NK-92 treated with Interleukin-12 subunit alpha and Interleukin-12 subunit beta, amount 100 ng/mL, for 24 hours (cell line): Measurements from ENCODE around the gene RTN4.
"Not testable (repeated sequence)": the region's sequence is repeated elsewhere in the genome, so short reads cannot be mapped to it uniquely, and the experiment has no call there.

Experiments
- DNase-seq: peaks from one replicate; lab custom pipeline; 2025; lab: John Stamatoyannopoulos, UW

RTN4 gene, protein sequence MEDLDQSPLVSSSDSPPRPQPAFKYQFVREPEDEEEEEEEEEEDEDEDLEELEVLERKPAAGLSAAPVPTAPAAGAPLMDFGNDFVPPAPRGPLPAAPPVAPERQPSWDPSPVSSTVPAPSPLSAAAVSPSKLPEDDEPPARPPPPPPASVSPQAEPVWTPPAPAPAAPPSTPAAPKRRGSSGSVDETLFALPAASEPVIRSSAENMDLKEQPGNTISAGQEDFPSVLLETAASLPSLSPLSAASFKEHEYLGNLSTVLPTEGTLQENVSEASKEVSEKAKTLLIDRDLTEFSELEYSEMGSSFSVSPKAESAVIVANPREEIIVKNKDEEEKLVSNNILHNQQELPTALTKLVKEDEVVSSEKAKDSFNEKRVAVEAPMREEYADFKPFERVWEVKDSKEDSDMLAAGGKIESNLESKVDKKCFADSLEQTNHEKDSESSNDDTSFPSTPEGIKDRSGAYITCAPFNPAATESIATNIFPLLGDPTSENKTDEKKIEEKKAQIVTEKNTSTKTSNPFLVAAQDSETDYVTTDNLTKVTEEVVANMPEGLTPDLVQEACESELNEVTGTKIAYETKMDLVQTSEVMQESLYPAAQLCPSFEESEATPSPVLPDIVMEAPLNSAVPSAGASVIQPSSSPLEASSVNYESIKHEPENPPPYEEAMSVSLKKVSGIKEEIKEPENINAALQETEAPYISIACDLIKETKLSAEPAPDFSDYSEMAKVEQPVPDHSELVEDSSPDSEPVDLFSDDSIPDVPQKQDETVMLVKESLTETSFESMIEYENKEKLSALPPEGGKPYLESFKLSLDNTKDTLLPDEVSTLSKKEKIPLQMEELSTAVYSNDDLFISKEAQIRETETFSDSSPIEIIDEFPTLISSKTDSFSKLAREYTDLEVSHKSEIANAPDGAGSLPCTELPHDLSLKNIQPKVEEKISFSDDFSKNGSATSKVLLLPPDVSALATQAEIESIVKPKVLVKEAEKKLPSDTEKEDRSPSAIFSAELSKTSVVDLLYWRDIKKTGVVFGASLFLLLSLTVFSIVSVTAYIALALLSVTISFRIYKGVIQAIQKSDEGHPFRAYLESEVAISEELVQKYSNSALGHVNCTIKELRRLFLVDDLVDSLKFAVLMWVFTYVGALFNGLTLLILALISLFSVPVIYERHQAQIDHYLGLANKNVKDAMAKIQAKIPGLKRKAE

DNA sequence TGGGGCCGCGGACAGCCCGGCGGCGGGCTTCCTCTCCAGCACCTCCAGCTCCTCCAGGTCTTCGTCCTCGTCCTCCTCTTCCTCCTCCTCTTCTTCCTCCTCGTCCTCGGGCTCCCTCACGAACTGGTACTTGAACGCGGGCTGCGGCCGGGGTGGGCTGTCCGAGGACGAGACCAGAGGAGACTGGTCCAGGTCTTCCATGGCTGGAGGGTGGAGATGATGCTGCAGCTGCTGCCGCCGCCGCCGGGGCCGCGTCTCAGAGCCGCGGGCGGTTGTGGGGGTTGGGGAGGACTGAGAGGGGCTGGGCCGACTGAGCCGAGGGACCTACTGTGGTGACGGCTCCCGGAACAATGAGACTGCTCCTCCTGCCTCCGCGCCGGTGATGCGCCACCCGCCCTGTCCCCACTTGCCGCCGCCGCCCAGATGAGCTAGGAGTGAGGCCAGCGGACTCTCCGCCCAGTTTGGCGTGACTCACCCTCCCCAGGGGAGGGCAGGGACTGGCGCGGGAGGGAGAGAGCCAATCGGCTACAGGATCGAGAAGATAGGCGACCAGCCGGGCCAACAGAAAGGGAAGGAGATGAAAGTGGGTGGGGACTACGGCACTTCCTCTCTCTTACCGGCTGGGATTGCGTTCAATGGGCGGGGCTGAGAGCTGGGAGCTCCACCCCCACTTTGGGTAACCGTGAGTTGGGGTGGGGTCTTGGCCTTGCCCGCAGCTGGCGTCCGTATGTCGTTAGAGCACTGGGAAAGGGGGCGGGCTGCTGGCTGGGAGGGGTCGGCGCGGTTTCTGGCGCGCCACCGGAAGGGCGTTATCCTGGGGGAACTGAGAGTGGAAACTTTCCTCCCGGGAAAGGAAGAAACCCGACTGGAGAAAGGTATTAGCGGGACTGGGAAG is at the start of gene RTN4:
TSS of gene RTN4 (minus strand) at position 352 of the 895 bp plus-strand sequence. CDS start at position 201, 151 bp downstream.
- DNase-seq = peak; percentile 98

DNA sequence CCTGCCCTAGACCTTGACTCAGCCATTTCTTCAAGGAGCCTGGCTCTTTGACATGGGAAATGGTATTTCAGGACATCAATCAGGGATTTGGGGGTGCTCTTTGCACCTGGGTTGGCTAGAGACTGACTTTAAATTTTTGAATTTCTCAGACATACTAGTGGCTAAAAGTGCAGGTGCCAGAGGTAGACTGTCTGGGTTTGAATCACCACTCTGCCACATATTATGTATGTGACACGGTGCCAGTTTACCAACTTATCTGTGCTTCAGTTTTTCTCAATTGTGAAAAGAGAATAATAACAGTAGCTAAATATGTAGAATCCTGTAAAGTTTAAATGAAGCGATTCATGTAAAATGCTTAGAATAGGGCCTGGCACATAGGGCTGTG is 49.2 kb upstream of the RTN4 start:
- DNase-seq = no peak

DNA sequence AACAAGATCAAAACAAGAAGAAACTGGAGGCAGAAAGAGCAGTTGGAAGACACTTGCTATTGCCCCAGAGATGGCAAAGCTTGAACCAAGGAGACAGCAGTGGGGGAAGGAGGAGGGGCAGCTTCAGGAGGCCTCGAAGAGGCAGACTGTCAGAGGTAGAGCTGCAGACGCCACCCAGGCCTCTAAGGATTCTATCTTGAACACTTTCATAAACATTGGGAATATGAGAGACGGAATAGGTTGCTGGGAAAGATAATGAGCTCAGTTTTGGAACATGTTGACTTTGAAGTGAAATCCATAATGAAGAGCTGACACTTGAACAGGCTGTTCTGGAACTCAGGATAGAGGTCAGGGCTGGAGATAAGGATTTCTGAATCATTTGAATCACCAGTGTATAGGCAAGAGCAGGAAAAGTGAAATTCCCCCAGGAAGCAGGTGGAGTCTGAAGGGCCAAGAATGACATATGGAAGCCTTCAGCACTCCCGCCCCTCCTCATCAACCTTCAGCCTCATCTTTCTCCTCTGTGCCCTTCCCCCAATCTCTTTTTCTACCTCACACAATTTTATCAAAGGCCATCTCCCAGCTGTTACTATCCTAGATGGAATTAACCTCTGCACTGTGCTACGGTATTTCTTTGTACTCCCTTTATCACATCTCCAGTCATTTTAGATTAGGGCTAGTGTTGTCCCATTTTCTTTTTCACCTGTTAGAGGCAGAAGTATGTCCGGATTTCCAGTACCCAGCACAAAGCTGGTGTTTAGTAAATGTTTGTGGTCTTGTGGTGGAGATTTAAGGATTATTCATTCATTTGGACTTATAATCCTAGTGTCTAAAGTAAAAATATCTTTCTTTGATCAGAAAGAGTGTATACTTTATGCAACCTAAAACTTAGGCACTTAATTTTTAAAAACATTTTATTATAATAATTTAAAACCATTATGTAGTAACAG is 47.5 kb upstream of the RTN4 start:
- DNase-seq = no peak

DNA sequence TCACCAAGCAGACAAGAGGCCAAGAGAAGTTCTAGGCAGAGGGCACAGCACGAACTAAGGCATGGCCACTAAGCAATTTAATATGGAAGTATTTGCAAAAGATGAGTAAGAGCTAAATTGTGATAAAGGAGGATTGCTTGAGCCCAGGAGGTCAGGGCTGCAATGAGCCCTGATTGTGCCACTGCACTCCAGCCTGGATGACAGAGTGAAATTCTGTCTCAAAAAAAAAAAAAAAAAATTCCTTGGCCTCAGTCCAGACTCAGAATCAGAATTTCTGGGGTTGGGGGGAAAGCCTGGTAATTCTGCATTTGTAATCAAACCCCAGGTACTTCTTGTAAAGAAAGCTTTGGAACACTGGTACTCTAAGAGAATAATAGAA is 46.8 kb upstream of the RTN4 start:
- DNase-seq = no peak

DNA sequence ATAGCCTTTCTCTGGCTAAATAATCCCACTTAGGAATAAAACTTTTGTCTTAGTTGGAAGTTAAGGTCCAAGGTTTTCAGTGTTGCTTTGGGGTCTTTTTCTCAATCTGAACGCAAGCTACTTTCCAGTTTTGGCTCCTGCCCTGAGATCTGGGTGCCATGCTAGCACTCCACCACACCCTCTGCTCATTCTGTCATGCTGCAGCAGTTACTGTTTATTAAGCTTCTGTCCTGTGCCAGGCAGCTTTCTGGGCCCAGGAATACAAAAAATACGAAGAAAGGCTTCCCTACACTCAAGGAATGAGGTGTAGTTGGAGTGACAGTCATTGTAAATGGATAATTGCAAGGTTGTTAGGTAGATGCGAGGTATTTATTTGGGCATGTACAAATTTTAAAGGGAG is 46.3 kb upstream of the RTN4 start:
- DNase-seq = no peak

DNA sequence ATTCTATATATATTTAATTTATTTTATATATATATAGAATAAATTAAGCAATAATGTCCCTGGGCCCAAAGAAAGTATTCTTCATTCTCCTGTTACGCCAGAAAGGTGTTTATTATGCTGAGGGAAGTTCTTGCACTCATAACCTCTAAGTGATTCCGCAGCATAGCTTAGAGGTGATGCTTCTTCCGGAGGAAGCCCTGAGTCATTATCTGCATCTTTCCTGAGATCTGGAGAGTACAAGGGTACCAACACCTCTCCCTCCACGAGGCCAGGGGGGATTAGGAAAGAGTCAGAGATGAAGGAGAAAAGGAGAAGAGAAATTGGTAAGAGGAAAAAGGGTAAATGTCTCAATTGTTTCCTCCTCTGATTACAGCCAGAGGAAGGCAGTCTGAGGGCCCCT is 43.1 kb upstream of the RTN4 start:
- no peak for DNase-seq

DNA sequence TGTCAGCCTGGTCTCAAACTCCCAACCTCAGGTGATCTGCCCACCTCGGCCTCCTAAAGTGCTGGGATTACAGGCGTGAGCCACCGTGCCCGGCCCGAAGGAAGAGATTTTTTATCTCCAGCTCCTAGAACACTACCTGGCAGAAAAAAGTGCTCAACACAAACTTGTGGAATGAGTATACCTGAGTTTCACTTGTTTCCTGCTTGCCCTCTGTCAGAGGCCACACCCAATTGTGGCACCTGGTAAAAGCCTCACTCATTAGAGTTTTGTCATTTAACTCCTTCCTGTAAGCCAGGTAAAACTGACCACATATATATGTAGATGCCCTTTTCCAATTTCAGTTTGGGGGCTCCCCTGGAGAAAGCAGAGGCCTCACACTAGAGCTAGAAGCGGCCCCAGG is 42.2 kb upstream of the RTN4 start:
- DNase-seq = no peak

DNA sequence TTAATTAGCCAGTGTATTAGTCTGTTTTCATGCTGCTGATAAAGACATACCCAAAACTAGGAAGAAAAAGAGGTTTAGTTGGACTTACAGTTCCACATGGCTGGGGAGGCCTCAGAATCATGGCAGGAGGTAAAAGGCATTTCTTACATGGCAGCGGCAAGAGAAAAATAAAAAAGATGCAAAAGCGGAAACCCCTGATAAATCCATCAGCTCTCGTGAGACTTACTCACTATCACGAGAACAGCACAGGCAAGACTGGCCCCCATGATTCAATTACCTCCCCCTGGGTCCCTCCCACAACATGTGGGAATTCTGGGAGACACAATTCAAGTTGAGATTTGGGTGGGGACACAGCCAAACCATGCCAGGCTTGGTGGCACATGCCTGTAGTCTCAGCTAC is 41.4 kb upstream of the RTN4 start:
- DNase-seq = not testable (repeated sequence)

DNA sequence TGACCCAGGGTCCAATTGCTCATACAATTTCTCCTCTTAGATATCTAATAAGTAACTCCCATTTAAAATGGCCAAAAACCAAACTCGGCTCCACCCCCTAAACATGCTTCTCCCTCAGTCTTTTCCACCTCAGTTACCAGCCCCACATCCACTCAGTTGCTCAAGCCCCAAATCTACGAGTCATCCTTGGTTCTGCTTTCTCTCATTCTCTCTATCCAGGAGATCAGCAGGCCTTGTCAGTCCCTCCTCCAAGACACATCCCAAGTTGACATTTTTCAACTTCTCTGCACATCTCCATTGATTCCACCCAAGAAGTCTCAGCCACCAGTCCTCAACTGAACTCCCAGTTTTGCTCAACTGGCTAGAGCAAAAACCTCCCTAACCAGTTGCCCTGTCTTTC is 40.5 kb upstream of the RTN4 start:
- DNase-seq = no peak

DNA sequence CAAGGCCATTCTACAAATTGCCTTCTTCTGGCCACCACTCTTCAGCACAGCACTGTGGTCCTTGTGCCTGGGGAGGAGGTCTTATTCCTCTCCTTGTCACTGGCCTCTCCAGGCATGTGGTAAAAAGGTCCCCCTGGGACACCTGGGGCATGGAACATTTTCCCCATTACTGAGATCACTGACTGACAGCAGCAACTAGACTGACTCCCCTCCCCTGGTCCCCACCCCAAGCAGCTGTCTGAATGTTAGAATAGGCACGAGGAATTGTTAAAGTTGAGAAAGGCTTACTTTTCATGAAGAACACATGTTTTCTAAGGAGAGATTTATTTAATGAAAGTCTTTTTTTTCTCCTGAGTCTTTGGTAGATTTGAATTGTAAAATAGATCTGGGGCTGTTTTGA is 39.5 kb upstream of the RTN4 start:
- DNase-seq = no peak

DNA sequence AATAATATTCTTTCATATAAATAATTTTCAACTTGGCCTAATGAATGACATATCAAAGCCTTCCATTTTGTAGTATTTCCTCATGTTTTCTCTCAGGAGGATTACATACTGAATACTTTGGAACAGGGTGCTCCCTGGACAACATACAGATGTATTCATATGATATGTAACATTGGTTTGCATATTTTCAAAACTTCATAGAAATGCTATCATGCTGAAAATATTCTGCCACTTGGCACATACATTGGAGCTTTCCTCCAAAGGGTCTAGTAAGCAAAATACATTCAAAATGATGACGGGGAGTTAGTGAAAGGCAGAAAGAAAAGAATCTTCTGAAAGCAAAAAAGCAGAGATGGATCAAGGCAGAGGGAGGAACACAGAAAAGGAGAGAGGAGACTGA is 38.1 kb upstream of the RTN4 start:
- no peak for DNase-seq

DNA sequence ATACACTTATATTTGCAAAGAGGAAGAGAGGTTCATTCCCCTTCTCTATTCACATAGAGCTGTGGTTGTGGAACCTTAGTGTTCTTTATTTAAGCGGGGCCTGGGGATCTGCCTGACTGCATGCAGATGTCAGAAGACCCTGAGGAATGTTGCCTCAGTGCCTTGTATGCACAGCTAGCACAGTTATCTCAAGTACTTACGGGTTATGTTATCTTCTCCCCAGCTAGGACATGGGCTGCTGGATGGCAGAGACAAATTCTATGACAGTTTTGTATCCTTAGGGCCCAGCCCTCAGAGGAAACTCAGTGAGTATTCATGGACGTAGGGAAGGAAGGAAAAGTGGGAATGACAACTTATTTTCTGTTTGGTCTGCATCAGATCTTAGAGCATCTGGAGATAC is 37.7 kb upstream of the RTN4 start:
- no peak for DNase-seq

DNA sequence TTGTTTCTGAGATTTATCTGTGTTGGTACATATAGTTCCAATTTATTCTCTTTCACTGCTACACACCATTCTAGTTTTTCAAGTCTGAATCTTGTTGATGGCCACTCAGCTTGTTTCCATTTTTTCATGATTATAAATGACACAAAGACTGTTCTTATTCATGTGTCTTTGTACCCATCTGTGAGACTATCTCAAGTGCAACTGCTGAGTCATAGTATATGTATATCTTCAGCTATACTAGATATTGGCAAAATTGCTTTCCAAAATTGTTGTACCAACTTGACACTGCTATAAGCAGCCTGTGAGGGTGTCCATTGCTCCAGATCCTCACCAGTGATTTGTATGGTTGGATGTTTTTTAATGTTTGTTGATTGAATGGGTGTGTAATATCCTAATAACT is 37.2 kb upstream of the RTN4 start:
- no peak for DNase-seq

DNA sequence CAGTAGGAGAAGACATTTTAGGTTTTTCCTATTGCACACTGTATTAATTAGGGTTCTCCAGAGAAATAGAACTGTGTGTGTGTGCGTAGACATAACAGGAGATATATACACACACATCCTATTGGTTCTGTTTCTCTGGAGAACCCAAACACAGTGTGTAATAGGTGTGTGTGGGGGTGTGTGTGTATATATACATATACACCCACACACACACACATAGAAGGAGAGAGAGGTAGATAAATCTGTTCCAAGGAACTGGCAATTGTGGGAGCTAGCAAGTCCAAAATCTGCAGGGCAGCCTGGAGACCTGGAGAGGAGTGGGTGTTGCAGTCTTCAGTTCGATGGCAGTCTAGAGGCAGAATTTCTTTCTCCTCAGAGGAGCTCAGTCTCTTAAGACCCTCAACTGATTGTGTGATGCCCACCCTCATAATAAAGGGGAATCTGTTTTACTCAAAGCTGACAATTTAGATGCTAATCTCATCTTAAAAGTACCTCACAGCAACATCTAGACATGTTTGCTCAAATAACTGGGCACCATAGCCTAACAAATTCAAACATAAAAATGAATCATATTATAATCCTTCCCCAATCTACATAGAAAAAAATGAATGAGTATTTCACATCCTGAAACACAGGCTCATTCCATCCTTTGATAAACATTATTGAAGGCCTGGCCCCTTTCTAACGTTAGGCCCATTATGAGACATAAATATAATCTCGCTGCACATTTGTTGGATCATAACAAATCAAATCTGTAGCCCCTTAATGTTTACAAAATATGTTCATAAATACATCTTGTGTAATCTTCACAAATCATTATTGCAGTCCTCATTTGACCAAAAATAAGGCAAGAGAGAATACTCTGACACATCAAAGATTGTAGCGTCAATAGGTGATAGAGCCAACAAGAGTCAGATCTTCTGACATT is 35.1 kb upstream of the RTN4 start:
- no peak for DNase-seq

DNA sequence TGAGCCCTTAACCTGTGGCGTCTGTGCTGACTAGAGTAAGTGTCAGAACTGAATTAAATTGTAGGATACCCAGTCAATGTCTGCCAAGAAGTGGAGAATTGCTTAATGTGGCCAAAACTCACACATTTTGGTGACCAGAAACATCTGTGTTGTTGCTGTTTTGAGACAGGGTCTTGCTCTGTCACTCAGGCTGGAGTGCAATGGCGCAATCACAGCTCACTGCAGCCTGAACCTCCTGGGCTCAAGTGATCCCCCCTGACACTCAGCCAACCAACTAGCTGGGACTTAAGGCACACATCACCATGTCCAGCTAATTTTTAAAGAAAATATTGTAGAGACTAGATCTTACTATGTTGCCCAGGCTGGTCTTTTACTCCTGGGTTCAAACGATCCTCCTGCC is 34.4 kb upstream of the RTN4 start:
- no peak for DNase-seq

DNA sequence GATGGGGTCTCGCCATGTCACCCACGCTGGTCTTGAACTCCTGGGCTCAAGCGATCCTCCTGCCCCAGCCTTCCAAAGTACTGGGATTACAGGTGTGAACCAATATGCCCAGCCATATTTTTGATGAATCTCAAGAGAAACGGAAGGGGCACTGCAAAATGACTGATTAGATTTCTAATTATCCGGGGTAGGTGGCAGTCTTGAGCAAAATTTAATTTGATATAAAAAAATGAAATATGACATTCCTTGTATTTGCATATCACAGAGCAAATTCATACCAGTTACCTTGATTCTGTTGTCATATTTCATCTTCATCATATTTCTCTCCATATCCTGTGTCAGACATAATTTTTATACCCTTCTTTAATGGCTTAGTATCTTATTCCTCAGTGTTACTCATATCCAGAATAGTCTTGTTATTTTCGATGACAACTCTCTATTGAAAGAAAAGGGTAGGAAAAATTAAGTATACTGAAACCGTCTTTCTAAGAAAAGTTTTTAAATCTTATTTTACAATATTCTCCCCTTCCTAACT is 30.0 kb upstream of the RTN4 start:
- no peak for DNase-seq

DNA sequence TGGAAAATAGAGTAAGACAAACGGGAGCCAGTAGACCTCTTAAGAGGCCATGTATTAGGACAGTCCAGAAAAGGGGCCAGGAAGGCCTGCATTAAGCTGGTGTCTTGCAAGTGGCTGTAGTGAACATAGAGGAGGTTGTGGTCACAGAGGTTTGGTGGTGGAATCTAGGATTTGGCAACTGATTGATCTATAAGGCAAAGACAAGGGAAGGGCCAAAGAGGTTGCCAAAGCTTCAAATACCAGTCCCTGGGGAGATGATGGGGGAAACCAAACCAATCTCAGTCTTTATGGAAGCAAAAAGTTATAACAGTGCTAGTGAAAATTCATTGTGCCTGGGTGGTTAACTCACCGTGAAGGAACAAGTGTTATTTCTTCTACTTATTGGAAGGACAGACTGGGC is 28.7 kb upstream of the RTN4 start:
- DNase-seq = no peak

DNA sequence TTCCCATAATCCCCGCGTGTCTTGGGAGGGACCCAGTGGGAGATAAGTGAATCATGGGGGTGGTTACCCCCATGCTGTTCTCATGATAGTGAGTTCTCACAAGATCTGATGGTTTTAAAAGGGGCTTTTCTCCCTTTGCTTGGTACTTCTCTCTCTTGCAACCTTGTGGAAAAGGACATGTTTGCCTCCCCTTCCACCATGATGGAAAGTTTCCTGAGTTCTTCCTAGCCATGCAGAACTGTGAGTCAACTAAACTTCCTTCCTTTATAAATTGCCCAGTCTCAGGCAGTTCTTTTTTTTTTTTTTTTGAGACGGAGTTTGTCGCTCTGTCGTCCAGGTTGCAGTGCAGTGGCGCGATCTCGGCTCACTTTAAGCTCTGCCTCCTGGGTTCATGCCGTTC is 26.5 kb upstream of the RTN4 start:
- no peak for DNase-seq

DNA sequence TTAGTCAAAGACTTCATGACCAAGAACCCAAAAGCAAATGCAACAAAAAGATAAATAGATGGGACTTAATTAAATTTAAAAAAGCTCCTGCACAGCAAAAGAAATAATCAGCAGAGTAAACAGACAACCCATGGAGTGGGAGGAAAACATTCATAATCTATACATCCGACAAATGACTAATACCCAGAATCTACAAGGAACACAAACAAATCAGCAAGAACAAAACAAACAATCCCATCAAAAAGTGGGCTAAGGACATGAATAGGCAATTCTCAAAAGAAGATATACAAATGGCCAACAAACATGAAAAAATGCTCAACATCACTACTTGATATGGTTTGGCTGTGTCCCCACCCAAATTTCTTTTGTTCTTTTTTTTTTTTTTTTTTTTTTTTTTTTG is 25.8 kb upstream of the RTN4 start:
- DNase-seq = not testable (repeated sequence)
